Measurements from ENCODE around the gene IFI44.

The IFI44 gene

GRCh38 chr1:78713297-78713696, 63.7 kb downstream of the IFI44 start:
- no peak overlapping the region for H3K4me3 ChIP-seq (replicated peaks; ENCODE audit: low read depth, low read length)
- no peak for TF ChIP-seq CTCF (IDR thresholded peaks at IDR 0.05; ENCODE audit: low read length, missing control alignments)
- no peak for DNase-seq (ENCODE audit: low read depth)

All from fibroblast of pulmonary artery (primary cell).